Measurements from ENCODE around the gene MAGEF1. TPM values are rescaled to one million over a fixed set of nuclear protein-coding genes. Genes with fewer than 3 reads are reported as not detected.

MAGEF1 gene
- total RNA-seq, 1 experiment from 2014 or later = 31.9 TPM

DNA sequence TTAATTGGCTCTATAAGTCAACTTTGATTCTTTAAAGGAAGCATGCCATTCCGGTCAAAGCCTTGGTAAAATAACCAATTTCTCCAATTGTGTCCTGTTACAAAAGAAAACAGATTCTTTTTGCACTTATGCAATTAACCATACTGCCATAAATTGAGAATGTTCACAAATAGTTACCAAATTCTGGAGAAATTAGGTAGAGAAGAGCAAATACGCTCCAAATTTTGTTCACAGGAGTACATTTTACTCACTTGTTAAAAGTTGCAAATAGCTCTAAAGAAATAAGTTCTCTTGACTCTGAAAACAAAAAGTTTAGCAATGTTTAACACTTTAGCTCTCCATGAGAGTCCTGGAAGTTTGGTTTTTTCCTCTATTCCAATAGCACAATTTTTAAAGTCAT, 11.1 kb downstream of the MAGEF1 start:
- Mint-ChIP-seq H3K9me3 (peaks cover 6% of the 10 kb centered on the region in 2 experiments; a peak in 3 of 5 replicates), H3K4me1 (peaks cover 5 to 8% of the 10 kb centered on the region in 2 experiments; a peak in 3 of 4 replicates), H3K27ac (no peak overlapping the region), H3K36me3 (ENCODE audit: insufficient read depth in 1 of 3, low read depth in 3 of 3) (peaks cover 0 to 6% (median 6%) of the 10 kb centered on the region in 3 experiments; a peak in 2 of 7 replicates), H3K27me3 (ENCODE audit: low read depth) (no peaks in the 10 kb centered on the region), H3K4me3 (no peak overlapping the region)
- Histone ChIP-seq H3K9ac (ENCODE audit: extremely low read depth, insufficient read length, low read length) (no peak overlapping the region), H3K27ac (ENCODE audit: insufficient read length, low read depth, low read length) (no peak overlapping the region), H3K4me1 (ENCODE audit: insufficient read depth, low read length) (no peaks in the 10 kb centered on the region), H3K23me2 (ENCODE audit: insufficient read length, low read depth, low read length, poor library complexity, severe bottlenecking) (no peaks in the 10 kb centered on the region), H3K4ac (ENCODE audit: low read depth, low read length) (no peak overlapping the region), H2AFZ (ENCODE audit: low read length) (no peak overlapping the region), H2BK15ac (ENCODE audit: low read depth, low read length) (no peak overlapping the region), H2BK120ac (ENCODE audit: low read depth, low read length, poor library complexity, severe bottlenecking) (no peak overlapping the region), H3K79me1 (ENCODE audit: insufficient read depth, low read depth, low read length, poor library complexity, severe bottlenecking) (no peaks in the 10 kb centered on the region), H2AK5ac (ENCODE audit: insufficient read length, low read length) (no peak overlapping the region), H2BK20ac (ENCODE audit: low read depth, low read length, poor library complexity, severe bottlenecking) (no peak overlapping the region), H4K91ac (ENCODE audit: insufficient read length, low read depth, low read length) (no peak overlapping the region), H3K18ac (ENCODE audit: insufficient read length, low read depth, low read length) (no peak overlapping the region), H4K5ac (ENCODE audit: insufficient read length, low read depth, low read length) (no peak overlapping the region), H3K4me2 (ENCODE audit: insufficient read depth, insufficient read length, low read length) (no peak overlapping the region), H3K23ac (ENCODE audit: insufficient read length, low read depth, low read length) (no peak overlapping the region), H3K79me2 (ENCODE audit: insufficient read depth, low read length) (no peaks in the 10 kb centered on the region), H3K9me3 (ENCODE audit: control insufficient read depth, low read depth, low read length) (no peaks in the 10 kb centered on the region), H4K20me1 (ENCODE audit: control insufficient read depth, insufficient read depth, insufficient read length) (no peaks in the 10 kb centered on the region), H2BK5ac (ENCODE audit: insufficient read length, low read length) (no peak overlapping the region), H3K56ac (ENCODE audit: insufficient read length, low read depth, low read length) (no peak overlapping the region), H3K14ac (ENCODE audit: insufficient read depth, low read length) (no peak overlapping the region), H3T11ph (ENCODE audit: low read length) (no peak overlapping the region), H4K8ac (replicated peaks; ENCODE audit: insufficient read length, low read depth, low read length) (no peak overlapping the region), H3K27me3 (ENCODE audit: insufficient read depth, low read length) (no peaks in the 10 kb centered on the region), H2BK12ac (ENCODE audit: insufficient read length, low read depth, low read length) (no peak overlapping the region)
- DNase-seq = no peak
- WGBS (ENCODE audit: extremely low coverage, insufficient read length, low lambda C conversion rate) = no CpG with 5 or more reads among the region's 2 CpGs
- TF ChIP-seq, protein P1, sequence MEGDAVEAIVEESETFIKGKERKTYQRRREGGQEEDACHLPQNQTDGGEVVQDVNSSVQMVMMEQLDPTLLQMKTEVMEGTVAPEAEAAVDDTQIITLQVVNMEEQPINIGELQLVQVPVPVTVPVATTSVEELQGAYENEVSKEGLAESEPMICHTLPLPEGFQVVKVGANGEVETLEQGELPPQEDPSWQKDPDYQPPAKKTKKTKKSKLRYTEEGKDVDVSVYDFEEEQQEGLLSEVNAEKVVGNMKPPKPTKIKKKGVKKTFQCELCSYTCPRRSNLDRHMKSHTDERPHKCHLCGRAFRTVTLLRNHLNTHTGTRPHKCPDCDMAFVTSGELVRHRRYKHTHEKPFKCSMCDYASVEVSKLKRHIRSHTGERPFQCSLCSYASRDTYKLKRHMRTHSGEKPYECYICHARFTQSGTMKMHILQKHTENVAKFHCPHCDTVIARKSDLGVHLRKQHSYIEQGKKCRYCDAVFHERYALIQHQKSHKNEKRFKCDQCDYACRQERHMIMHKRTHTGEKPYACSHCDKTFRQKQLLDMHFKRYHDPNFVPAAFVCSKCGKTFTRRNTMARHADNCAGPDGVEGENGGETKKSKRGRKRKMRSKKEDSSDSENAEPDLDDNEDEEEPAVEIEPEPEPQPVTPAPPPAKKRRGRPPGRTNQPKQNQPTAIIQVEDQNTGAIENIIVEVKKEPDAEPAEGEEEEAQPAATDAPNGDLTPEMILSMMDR (conservative IDR thresholded peaks at IDR 0.05) = no peak
